GM18858 (cell line): Measurements from ENCODE around the gene SEMA6A.
"Not testable (repeated sequence)": the region's sequence is repeated elsewhere in the genome, so short reads cannot be mapped to it uniquely, and the experiment has no call there.

ENCODE experiments used
- ATAC-seq: cut with Tn5 transposase; IDR thresholded peaks from one replicate; pipeline ENCODE4 v1.9.1; 2021; ENCODE audit not compliant: unreplicated experiment

Gene SEMA6A

GRCh38 chr5:116550082-116550481 lies 24.5 kb downstream of the SEMA6A start:
- ATAC-seq: no peak

- no peak for ATAC-seq
Measured at GRCh38 chr5:116546743-116547124, 27.9 kb downstream of the SEMA6A start.

GRCh38 chr5:116546033-116546742 lies 28.4 kb downstream of the SEMA6A start:
- no peak for ATAC-seq

GRCh38 chr5:116545465-116545864 lies 29.2 kb downstream of the SEMA6A start:
- ATAC-seq: not testable (repeated sequence)

GRCh38 chr5:116544531-116545241 lies 29.9 kb downstream of the SEMA6A start:
- ATAC-seq: no peak

GRCh38 chr5:116543501-116543900 lies 31.1 kb downstream of the SEMA6A start:
- ATAC-seq: no peak

GRCh38 chr5:116542619-116543018 lies 32.0 kb downstream of the SEMA6A start:
- ATAC-seq: no peak

- no peak for ATAC-seq
Measured at GRCh38 chr5:116539222-116539621, 35.4 kb downstream of the SEMA6A start.

GRCh38 chr5:116536316-116537083 lies 38.1 kb downstream of the SEMA6A start:
- ATAC-seq: no peak

GRCh38 chr5:116534964-116535651 lies 39.5 kb downstream of the SEMA6A start:
- ATAC-seq: no peak

- ATAC-seq: peak; percentile 34
Measured at GRCh38 chr5:116532762-116533525, 41.7 kb downstream of the SEMA6A start.

GRCh38 chr5:116531635-116532034 lies 43.0 kb downstream of the SEMA6A start:
- ATAC-seq: no peak

- no peak for ATAC-seq
Measured at GRCh38 chr5:116531117-116531516, 43.5 kb downstream of the SEMA6A start.

GRCh38 chr5:116530276-116530675 lies 44.3 kb downstream of the SEMA6A start:
- no peak for ATAC-seq

GRCh38 chr5:116529615-116530014 lies 45.0 kb downstream of the SEMA6A start:
- ATAC-seq: no peak

GRCh38 chr5:116528519-116529234 lies 45.9 kb downstream of the SEMA6A start:
- ATAC-seq: no peak

GRCh38 chr5:116527582-116527981 lies 47.0 kb downstream of the SEMA6A start:
- ATAC-seq: no peak

- ATAC-seq: no peak
Measured at GRCh38 chr5:116525674-116526073, 48.9 kb downstream of the SEMA6A start.

- no peak for ATAC-seq
Measured at GRCh38 chr5:116524966-116525365, 49.7 kb downstream of the SEMA6A start.
